Right kidney (tissue), 9 donors: ENCODE measurements around the gene OPA3.
"Not testable (repeated sequence)": the region's sequence is repeated elsewhere in the genome, so short reads cannot be mapped to it uniquely, and the experiment has no call there.

Source experiments
- DNase-seq: peaks from one replicate; pipeline ENCODE4 v3.0.0-alpha.2; 2016
- long read RNA-seq, 8 donors: transcript quantifications; one replicate each; lab custom pipeline, GENCODE V29; 2026

Gene OPA3
- long read RNA-seq, donor 1, full-length matches to known transcripts, result 1 of 1 reads
- long read RNA-seq, donor 1, partial matches to known transcripts, result 0 of 1 reads
- long read RNA-seq, donor 1, other reads (novel, unspliced or antisense), result 0 of 1 reads
- long read RNA-seq, donor 2, full-length matches to known transcripts, result 2 of 2 reads
- long read RNA-seq, donor 2, partial matches to known transcripts, result 0 of 2 reads
- long read RNA-seq, donor 2, other reads (novel, unspliced or antisense), result 0 of 2 reads
- long read RNA-seq, donor 3, full-length matches to known transcripts, result 1 of 1 reads
- long read RNA-seq, donor 3, partial matches to known transcripts, result 0 of 1 reads
- long read RNA-seq, donor 3, other reads (novel, unspliced or antisense), result 0 of 1 reads
- long read RNA-seq, donor 4, full-length matches to known transcripts, result 4 of 4 reads
- long read RNA-seq, donor 4, partial matches to known transcripts, result 0 of 4 reads
- long read RNA-seq, donor 4, other reads (novel, unspliced or antisense), result 0 of 4 reads
- long read RNA-seq, donor 5, full-length matches to known transcripts, result 3 of 3 reads
- long read RNA-seq, donor 5, partial matches to known transcripts, result 0 of 3 reads
- long read RNA-seq, donor 5, other reads (novel, unspliced or antisense), result 0 of 3 reads
- long read RNA-seq, donor 6, full-length matches to known transcripts, result 5 of 5 reads
- long read RNA-seq, donor 6, partial matches to known transcripts, result 0 of 5 reads
- long read RNA-seq, donor 6, other reads (novel, unspliced or antisense), result 0 of 5 reads
- long read RNA-seq, donor 7, full-length matches to known transcripts, result 13 of 13 reads
- long read RNA-seq, donor 7, partial matches to known transcripts, result 0 of 13 reads
- long read RNA-seq, donor 7, other reads (novel, unspliced or antisense), result 0 of 13 reads
- long read RNA-seq, donor 8, full-length matches to known transcripts, result 1 of 1 reads
- long read RNA-seq, donor 8, partial matches to known transcripts, result 0 of 1 reads
- long read RNA-seq, donor 8, other reads (novel, unspliced or antisense), result 0 of 1 reads

DNA sequence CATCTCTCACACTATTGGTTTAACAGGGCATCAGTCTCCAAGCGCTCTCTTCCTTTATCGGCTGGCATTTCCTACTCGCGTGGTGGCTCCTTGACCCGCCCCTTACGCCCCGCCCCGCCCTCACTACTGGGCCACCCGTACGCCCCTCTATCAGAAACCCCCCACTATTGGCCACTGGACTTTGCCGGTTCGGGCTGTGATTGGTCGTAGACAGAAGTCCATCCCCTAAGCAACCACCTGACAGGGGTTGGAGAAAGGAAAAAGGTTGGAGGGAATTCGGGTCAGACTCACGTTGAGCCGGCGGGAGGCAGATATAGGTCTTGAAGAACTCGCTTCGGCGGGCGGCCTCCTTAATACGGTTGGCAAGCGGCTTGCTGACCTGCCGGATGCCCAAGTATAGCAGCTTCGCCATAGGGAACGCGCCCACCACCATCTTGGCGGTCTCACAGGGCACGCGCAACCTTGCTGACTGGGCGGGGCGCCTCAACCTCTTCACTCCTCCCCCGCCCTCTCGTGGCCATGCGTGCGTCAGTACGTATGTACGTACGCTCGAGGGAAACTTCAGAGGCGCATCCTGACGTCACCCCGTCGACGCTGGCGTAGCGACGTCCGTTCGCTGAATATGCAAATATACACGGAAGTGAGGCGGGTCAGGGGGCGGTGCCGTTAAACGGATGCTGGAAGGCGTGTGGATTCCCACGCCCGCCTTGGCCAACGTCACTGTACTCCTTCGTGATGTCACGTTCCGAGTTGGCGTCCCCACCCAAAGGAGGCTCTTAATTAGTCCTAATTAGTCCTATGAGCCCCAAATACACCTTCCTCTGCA lies at the start of gene OPA3:
TSS of gene OPA3 (minus strand) at position 471 of the 826 bp plus-strand sequence. CDS start at position 433, 38 bp downstream.
- DNase-seq, result peak; percentile 99

- DNase-seq, result peak; percentile 56
These were observed 48.0 kb upstream of the OPA3 start for GRCh38 chr19:45632468-45633196.

- no peak for DNase-seq
These were observed 45.9 kb upstream of the OPA3 start for GRCh38 chr19:45630463-45630862.

DNA sequence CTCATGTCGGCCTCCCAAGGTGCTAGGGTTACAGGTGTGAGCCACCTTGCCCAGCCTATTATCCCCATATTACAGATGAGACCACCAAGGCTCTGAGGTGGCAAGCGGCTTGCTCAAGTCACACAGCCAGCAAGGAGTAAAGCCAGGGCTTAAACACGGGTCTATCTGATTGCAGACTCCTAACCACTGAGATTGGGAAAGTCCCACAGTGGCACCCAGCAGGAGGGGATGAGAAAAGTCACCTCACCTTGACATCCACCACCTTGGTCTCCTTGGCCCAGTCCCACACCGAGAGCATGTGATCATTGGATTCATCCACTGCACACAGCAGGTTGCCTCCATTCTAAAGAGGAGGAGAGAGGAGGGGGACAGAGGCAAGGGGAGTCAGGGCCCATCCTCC lies 45.1 kb upstream of the OPA3 start:
- DNase-seq, result no peak

- not testable (repeated sequence) for DNase-seq
These were observed 43.6 kb upstream of the OPA3 start for GRCh38 chr19:45628219-45628618.

- no peak for DNase-seq
These were observed 39.4 kb upstream of the OPA3 start for GRCh38 chr19:45623984-45624383.

DNA sequence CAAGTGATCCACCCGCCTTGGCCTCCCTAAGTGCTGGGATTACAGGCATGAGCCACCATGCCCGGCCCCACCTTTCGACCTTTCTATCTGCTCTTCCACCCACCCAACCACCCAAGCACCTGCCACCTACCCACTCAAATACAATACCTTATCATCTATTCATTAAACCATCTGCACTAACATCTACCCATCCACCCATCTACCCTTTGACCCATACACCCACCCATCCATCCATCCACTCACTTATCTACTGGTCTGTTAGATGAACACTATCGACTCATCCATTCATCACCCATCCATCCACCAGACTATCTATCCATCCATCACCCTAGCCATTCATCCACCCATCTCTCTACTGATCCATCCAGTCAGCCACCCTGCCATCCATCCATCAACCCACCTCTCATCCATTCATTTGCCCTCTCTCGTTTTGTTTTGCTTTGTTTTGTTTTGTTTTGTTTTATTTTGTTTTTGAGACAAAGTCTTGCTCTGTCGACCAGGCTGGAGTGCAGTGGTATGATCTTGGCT lies 37.4 kb upstream of the OPA3 start:
- DNase-seq, result no peak

GRCh38 chr19:45621389-45621788 lies 36.8 kb upstream of the OPA3 start:
- DNase-seq, result no peak

GRCh38 chr19:45616704-45617017 lies 32.1 kb upstream of the OPA3 start:
- no peak for DNase-seq

DNA sequence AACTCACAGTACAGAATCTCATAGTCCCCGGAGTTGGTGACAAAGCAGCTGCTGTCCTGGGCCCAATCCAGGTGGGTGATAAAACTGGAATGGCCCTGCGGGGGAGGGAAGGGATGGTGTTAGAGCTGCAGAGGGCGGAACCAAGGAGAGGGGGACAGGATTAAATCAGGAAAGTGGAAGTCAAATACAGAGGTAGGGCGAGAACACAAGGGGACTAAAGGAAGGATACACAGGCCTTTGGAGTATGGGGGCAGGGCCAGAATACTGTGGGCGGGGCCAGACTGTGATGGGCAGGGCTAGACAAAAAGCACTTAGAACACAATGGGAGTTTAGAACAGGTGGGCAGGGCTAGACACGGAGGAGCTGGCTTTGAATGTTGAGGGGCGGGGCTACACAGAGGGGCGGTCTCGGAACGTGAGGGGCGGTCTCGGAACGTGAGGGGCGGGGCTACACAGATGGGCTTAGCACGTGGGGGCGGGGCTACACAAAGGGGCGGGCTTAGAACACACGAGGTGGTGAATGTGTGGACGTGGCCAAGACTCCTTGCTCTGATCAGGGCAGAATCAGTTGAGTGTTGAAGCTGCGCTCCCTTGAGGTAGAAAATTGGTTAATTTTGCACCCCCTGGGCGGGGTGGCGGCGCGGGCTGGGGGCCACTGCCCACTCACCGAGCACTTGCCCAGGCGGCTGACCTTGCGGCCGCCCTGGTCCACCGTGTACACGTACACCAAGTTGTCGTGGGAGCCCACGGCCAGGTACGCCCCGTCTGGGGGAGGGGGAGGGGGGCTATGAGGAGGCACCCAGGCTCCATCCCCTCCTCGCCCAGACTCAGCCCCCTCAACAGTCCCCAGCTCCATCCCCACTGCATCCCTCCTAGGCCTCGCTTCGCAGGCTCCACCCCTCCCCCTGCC lies 31.4 kb upstream of the OPA3 start:
- DNase-seq, result peak; percentile 82

DNA sequence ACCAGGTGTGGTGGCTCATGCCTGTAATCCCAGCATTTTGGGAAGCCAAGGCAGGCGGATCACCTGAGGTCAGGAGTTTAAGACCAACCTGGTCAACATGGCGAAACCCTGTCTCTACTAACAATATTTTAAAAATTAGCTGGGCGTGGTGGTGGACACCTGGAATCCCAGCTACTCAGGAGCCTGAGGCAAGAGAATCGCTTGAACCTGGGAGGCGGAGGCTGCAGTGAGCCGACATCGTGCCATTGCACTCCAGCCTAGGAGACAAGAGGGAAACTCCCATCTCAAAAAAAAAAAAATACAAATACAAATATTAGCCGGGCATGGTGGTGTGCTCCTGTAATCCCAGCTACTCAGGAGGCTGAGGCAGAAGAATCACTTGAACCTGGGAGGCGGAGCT lies 30.5 kb upstream of the OPA3 start:
- not testable (repeated sequence) for DNase-seq

GRCh38 chr19:45613926-45614725 lies 29.5 kb upstream of the OPA3 start:
- no peak for DNase-seq

DNA sequence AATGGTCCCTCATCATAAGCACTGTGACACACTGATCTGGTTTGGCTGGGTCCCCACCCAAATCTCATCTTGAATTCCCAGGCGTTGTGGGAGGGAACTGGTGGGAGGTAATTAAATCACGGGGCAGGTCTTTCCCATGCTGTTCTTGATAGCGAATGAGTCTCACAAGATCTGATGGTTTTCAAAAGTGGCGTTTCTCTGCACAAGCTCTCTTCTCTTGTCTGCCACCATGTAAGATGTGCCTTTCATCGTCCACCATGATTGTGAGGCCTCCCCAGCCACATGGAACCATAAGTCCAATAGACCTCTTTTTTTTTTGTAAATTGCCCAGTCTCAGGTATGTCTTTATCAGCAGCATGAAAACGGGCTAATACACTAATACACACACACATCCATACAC lies 24.3 kb upstream of the OPA3 start:
- DNase-seq, result no peak

GRCh38 chr19:45607071-45608029 lies 22.7 kb upstream of the OPA3 start:
- DNase-seq, result peak; percentile 81

- no peak for DNase-seq
These were observed 17.1 kb upstream of the OPA3 start, which contains the start of gene GPR4 for GRCh38 chr19:45601524-45602374. TSS of gene GPR4 (minus strand) at chr19:45602212. CDS start at chr19:45591866, 10,346 bp downstream.

DNA sequence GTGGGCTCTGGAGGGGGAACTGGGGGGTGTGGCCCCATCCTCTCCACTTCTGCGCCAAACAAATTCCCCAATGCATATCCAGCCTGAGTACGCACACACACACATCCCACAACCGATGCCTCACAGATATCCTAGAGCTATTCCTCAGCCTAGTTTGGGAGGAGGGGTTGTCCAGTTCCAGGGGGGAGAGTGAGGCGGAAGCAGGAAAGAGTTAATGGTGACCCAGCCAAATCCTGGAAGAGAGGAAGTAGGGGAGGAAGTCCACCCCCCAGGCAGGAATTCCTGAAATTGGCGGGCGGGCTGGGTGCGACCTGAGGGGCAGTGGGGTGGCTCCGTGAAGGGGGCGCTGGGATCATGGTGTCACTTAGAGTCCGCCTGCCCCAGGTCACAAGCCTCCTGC lies 16.5 kb upstream of the OPA3 start:
- no peak for DNase-seq

DNA sequence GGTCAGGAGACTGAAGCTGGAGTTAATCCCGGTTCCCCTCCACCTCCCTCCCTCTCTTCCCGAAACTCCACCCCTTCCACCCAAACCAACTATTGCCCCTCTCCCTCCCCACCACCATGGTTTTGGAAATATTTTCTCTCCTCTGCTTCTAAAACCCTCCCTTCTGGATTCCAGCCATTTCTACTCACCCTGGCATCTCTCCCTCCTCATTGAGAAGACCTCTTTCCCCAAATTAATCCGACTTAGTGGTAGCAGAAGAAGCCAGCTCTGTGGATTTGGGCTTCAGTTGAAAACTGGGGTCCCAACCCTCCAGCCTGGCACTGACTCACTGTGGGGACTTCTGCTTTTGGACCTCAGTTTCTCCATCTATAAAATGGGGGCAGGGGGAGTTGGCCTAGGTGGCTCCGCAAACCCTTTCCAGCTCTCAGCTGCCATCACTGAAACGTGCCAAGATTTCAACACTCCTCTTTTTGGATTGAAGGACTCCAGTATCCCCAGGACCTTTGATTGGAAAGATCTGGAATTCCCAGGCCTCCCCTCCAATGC lies 15.8 kb upstream of the OPA3 start:
- DNase-seq, result no peak
